CD4-positive, CD25-positive, alpha-beta regulatory T cell (primary cell): Measurements from ENCODE around the gene TRMT61A. TPM values are rescaled to one million over a fixed set of nuclear protein-coding genes. Genes with fewer than 3 reads are reported as not detected.
A peak's percentile ranks its signal among the peaks of the same experiment; 100 is the strongest.

ENCODE experiments used
- ATAC-seq, 2 donors: fragments of 150-1000 bp; cut with Tn5 transposase; one replicate each; pipeline ENCODE4 v1.10.0; 2021; ENCODE audit warnings: low read depth in 2 of 2, moderate number of reproducible peaks in 2 of 2, moderate library complexity in 1 of 2
- DNase-seq, 3 donors: peaks; one replicate each; pipeline versions ENCODE4 v3.0.0 to v3.0.0-alpha.2; 2012 to 2022; ENCODE audit warnings: mixed read lengths in 1 of 3
- H3K27ac ChIP-seq: one replicate; pipeline ENCODE4 v1.7.0; 2013; ENCODE audit warnings: mild to moderate bottlenecking, low read length; ENCODE audit not compliant: insufficient read depth, poor library complexity, severe bottlenecking
- H3K27me3 ChIP-seq: one replicate; pipeline ENCODE4 v1.7.0; 2013; ENCODE audit warnings: low read length; ENCODE audit not compliant: control insufficient read depth, insufficient read depth
- H3K36me3 ChIP-seq: one replicate; pipeline ENCODE4 v1.7.0; 2013; ENCODE audit warnings: mild to moderate bottlenecking, low read length, moderate library complexity; ENCODE audit not compliant: control insufficient read depth, insufficient read depth
- H3K4me1 ChIP-seq: 2 replicates; pipeline ENCODE4 v1.7.0; 2013; ENCODE audit warnings: mild to moderate bottlenecking, low read length; ENCODE audit not compliant: insufficient read depth, control insufficient read depth, poor library complexity, severe bottlenecking
- H3K4me3 ChIP-seq: one replicate; pipeline ENCODE4 v1.7.0; 2013; ENCODE audit warnings: low read depth, mild to moderate bottlenecking, low read length, moderate library complexity
- H3K9me3 ChIP-seq, 2 experiments: 1 replicate in 1 of 2; 2 replicates in 1 of 2; pipeline ENCODE4 v1.7.0; 2013; ENCODE audit warnings: low read length in 2 of 2, mild to moderate bottlenecking in 1 of 2, moderate library complexity in 1 of 2; ENCODE audit not compliant: control insufficient read depth in 2 of 2
- H3K27ac Mint-ChIP-seq, 3 donors: one replicate each; pipeline ENCODE4 v1.8.0; 2020 to 2022; ENCODE audit warnings: mild to moderate bottlenecking in 3 of 3, mixed read lengths in 3 of 3, moderate library complexity in 2 of 3
- H3K27me3 Mint-ChIP-seq: one replicate; pipeline ENCODE4 v1.8.0; 2022; ENCODE audit warnings: mild to moderate bottlenecking, mixed read lengths
- H3K36me3 Mint-ChIP-seq: one replicate; pipeline ENCODE4 v1.8.0; 2020; ENCODE audit warnings: mixed read lengths
- H3K4me1 Mint-ChIP-seq, 4 donors: one replicate each; pipeline ENCODE4 v1.8.0; 2020 to 2022; ENCODE audit warnings: mixed read lengths in 4 of 4, mild to moderate bottlenecking in 1 of 4
- H3K4me3 Mint-ChIP-seq, 4 donors: one replicate each; pipeline ENCODE4 v1.8.0; 2020 to 2022; ENCODE audit warnings: mild to moderate bottlenecking in 4 of 4, mixed read lengths in 4 of 4, moderate library complexity in 3 of 4
- H3K9me3 Mint-ChIP-seq, 7 donors: one replicate each; pipeline ENCODE4 v1.8.0; 2020 to 2022; ENCODE audit warnings: mixed read lengths in 7 of 7, mild to moderate bottlenecking in 3 of 7, moderate library complexity in 2 of 7
- polyA plus RNA-seq, 4 donors: library from polyadenylated mRNA; unstranded; fragments of 300-500 nt; fragmentation: Illumina TruSeq; gene quantifications; one replicate each; pipeline ENCODE4 v1.2.3, GENCODE V29; 2021
- total RNA-seq: library from RNA; stranded (reverse); gene quantifications from one replicate; pipeline ENCODE4 v1.2.3, GENCODE V29; 2022

Gene TRMT61A
- total and polyA plus RNA-seq, 5 donors from 2014 or later: 3.7 to 9.7 (median 7.1) TPM

- Histone ChIP-seq H3K27me3 (no peaks in the 10 kb centered on the region), H3K9me3 (no peaks in the 10 kb centered on the region), H3K4me3 (no peak overlapping the region), H3K36me3 (no peaks in the 10 kb centered on the region), H3K27ac (no peak overlapping the region), H3K4me1 (peaks cover 34% of the 10 kb centered on the region)
- H3K36me3 Mint-ChIP-seq: no peaks in the 10 kb centered on the region
- peaks cover 28% of the 10 kb centered on the region for H3K27me3 Mint-ChIP-seq
- peak overlapping the region; percentile 62 to 95 (median 91) for H3K4me3 Mint-ChIP-seq
- peaks cover 0 to 50% (median 14%) of the 10 kb centered on the region in 4 donors for H3K4me1 Mint-ChIP-seq
- peaks cover 0 to 3% (median 0%) of the 10 kb centered on the region in 7 donors for H3K9me3 Mint-ChIP-seq
- H3K27ac Mint-ChIP-seq: peak overlapping the region in 2 of 3 donors; percentile 31 to 57
- ATAC-seq: peak; percentile 29 to 33
- no peak for DNase-seq
Observed at GRCh38 chr14:103527408-103528145, 1.4 kb upstream of the TRMT61A start.

GRCh38 chr14:103528146-103528586 is 830 bp upstream of the TRMT61A start:
- no peaks in the 10 kb centered on the region for H3K27me3 ChIP-seq
- Mint-ChIP-seq H3K27me3 (peaks cover 28% of the 10 kb centered on the region), H3K4me1 (peaks cover 0 to 50% (median 14%) of the 10 kb centered on the region in 4 donors), H3K27ac (peak overlapping the region; percentile 76 to 97 (median 92)), H3K36me3 (no peaks in the 10 kb centered on the region), H3K9me3 (peaks cover 0 to 3% (median 0%) of the 10 kb centered on the region in 7 donors), H3K4me3 (peak overlapping the region; percentile 62 to 95 (median 91))
- peak overlapping the region; percentile 83 for H3K27ac ChIP-seq
- no peaks in the 10 kb centered on the region for H3K9me3 ChIP-seq
- peak overlapping the region; percentile 59 for H3K4me3 ChIP-seq
- H3K4me1 ChIP-seq: peaks cover 29% of the 10 kb centered on the region
- no peak for ATAC-seq
- no peaks in the 10 kb centered on the region for H3K36me3 ChIP-seq
- DNase-seq: no peak

GRCh38 chr14:103529383-103530365 is 678 bp downstream of the TRMT61A start:
- Mint-ChIP-seq H3K9me3 (peaks cover 0 to 3% (median 0%) of the 10 kb centered on the region in 7 donors), H3K4me3 (peak overlapping the region; percentile 90 to 95 (median 91)), H3K27me3 (peaks cover 13% of the 10 kb centered on the region), H3K4me1 (peaks cover 0 to 46% (median 14%) of the 10 kb centered on the region in 4 donors), H3K36me3 (no peaks in the 10 kb centered on the region), H3K27ac (peak overlapping the region; percentile 92 to 98 (median 97))
- Histone ChIP-seq H3K4me1 (peaks cover 29% of the 10 kb centered on the region), H3K9me3 (no peaks in the 10 kb centered on the region), H3K27ac (peak overlapping the region; percentile 83), H3K36me3 (no peaks in the 10 kb centered on the region), H3K27me3 (no peaks in the 10 kb centered on the region), H3K4me3 (peak overlapping the region; percentile 78)
- ATAC-seq (no peak), DNase-seq (no peak)

GRCh38 chr14:103530390-103530789 is 1.4 kb downstream of the TRMT61A start:
- Histone ChIP-seq H3K9me3 (no peaks in the 10 kb centered on the region), H3K27me3 (no peaks in the 10 kb centered on the region), H3K36me3 (no peaks in the 10 kb centered on the region), H3K27ac (no peak overlapping the region), H3K4me1 (peaks cover 29% of the 10 kb centered on the region), H3K4me3 (no peak overlapping the region)
- no peak for ATAC-seq
- H3K9me3 Mint-ChIP-seq: peaks cover 0 to 3% (median 0%) of the 10 kb centered on the region in 7 donors
- no peak for DNase-seq
- peaks cover 9% of the 10 kb centered on the region for H3K27me3 Mint-ChIP-seq
- H3K4me3 Mint-ChIP-seq: peak overlapping the region; percentile 73 to 95 (median 91)
- no peaks in the 10 kb centered on the region for H3K36me3 Mint-ChIP-seq
- H3K4me1 Mint-ChIP-seq: peaks cover 0 to 46% (median 14%) of the 10 kb centered on the region in 4 donors
- H3K27ac Mint-ChIP-seq: peak overlapping the region in 2 of 3 donors; percentile 62 to 92

- Mint-ChIP-seq H3K4me3 (peak overlapping the region; percentile 73 to 95 (median 91)), H3K27ac (peak overlapping the region in 1 of 3 donors; percentile 62), H3K9me3 (peaks cover 0 to 3% (median 0%) of the 10 kb centered on the region in 7 donors), H3K36me3 (no peaks in the 10 kb centered on the region), H3K4me1 (peaks cover 0 to 45% (median 14%) of the 10 kb centered on the region in 4 donors), H3K27me3 (peaks cover 8% of the 10 kb centered on the region)
- Histone ChIP-seq H3K27ac (no peak overlapping the region), H3K4me3 (no peak overlapping the region), H3K4me1 (peaks cover 29% of the 10 kb centered on the region), H3K36me3 (no peaks in the 10 kb centered on the region), H3K9me3 (no peaks in the 10 kb centered on the region), H3K27me3 (no peaks in the 10 kb centered on the region)
- no peak for ATAC-seq
- no peak for DNase-seq
Observed at GRCh38 chr14:103530831-103531230, 1.8 kb downstream of the TRMT61A start.

GRCh38 chr14:103531421-103532215 is 2.6 kb downstream of the TRMT61A start:
- no peaks in the 10 kb centered on the region for H3K36me3 Mint-ChIP-seq
- DNase-seq (no peak), ATAC-seq (no peak)
- peaks cover 4% of the 10 kb centered on the region for H3K27me3 Mint-ChIP-seq
- Histone ChIP-seq H3K4me3 (no peak overlapping the region), H3K4me1 (peaks cover 29% of the 10 kb centered on the region), H3K27ac (no peak overlapping the region), H3K9me3 (no peaks in the 10 kb centered on the region), H3K36me3 (no peaks in the 10 kb centered on the region), H3K27me3 (no peaks in the 10 kb centered on the region)
- H3K27ac Mint-ChIP-seq: peak overlapping the region in 1 of 3 donors; percentile 94
- peaks cover 0 to 42% (median 14%) of the 10 kb centered on the region in 4 donors for H3K4me1 Mint-ChIP-seq
- peak overlapping the region in 3 of 4 donors; percentile 4 to 91 (median 54) for H3K4me3 Mint-ChIP-seq
- H3K9me3 Mint-ChIP-seq: peaks cover 0 to 3% (median 0%) of the 10 kb centered on the region in 7 donors
